IMR-90 (cell line): ENCODE data around the gene SORBS1. TPM values are rescaled to one million over a fixed set of nuclear protein-coding genes. Genes with fewer than 3 reads are reported as not detected.

ENCODE experiments used
- ATAC-seq: fragments of 200-7000 bp; cut with Tn5 transposase; 2 replicates; pipeline ENCODE4 v1.9.1; 2020; ENCODE audit warnings: low read depth, mild to moderate bottlenecking, moderate library complexity
- BruUV-seq: library from RNA; stranded (reverse); fragments of 400-500 nt; replicated peaks from 2 replicates; lab custom pipeline; 2021; lab: Mats Ljungman, UMichigan
- CTCF ChIA-PET: fragments of 300-600 bp; formaldehyde crosslinking; extraction: SDS; loops from one replicate; lab custom pipeline; 2021; ENCODE audit warnings: antibody characterized with exemption; lab: Yijun Ruan, JAX
- POLR2A ChIA-PET: fragments of 300-600 bp; sonication (Branson Sonifier 250); formaldehyde crosslinking; loops from one replicate; lab custom pipeline; 2022; ENCODE audit warnings: antibody characterized with exemption; ENCODE audit not compliant: unreplicated experiment; lab: Charles Lee
- DNase-seq: peaks from one replicate; pipeline ENCODE4 v3.0.0; 2013
- H2AFZ ChIP-seq: replicated peaks from 2 replicates; pipeline ENCODE3; 2013; ENCODE audit warnings: low read length, mild to moderate bottlenecking; ENCODE audit not compliant: poor library complexity
- H2AK5ac ChIP-seq: 2 replicates; pipeline ENCODE4 v1.6.1; 2013; ENCODE audit warnings: low read depth, low read length, inconsistent platforms
- H2AK9ac ChIP-seq: replicated peaks from 2 replicates; pipeline ENCODE3; 2013; ENCODE audit warnings: mild to moderate bottlenecking, low read depth, low read length, moderate library complexity; ENCODE audit not compliant: poor library complexity
- H2BK120ac ChIP-seq: 2 replicates; pipeline ENCODE4 v1.6.1; 2013; ENCODE audit warnings: low read depth, low read length, inconsistent platforms
- H2BK15ac ChIP-seq: 3 replicates; pipeline ENCODE4 v1.6.1; 2013; ENCODE audit warnings: low read depth, low read length, inconsistent platforms
- H2BK20ac ChIP-seq: 2 replicates; pipeline ENCODE4 v1.6.1; 2013; ENCODE audit warnings: low read depth, mild to moderate bottlenecking, inconsistent platforms, low read length, moderate library complexity
- H2BK5ac ChIP-seq: 2 replicates; pipeline ENCODE4 v1.6.1; 2013; ENCODE audit warnings: mild to moderate bottlenecking, low read depth, low read length, inconsistent platforms; ENCODE audit not compliant: poor library complexity, severe bottlenecking
- H3K14ac ChIP-seq: replicated peaks from 2 replicates; pipeline ENCODE4 v1.6.1; 2013; ENCODE audit warnings: low read depth, low read length, inconsistent platforms
- H3K18ac ChIP-seq: 2 replicates; pipeline ENCODE4 v1.6.1; 2013; ENCODE audit warnings: low read depth, low read length, control low read depth
- H3K23ac ChIP-seq: 2 replicates; pipeline ENCODE4 v1.6.1; 2013; ENCODE audit warnings: low read depth, low read length, inconsistent platforms
- H3K27ac ChIP-seq: 2 replicates; pipeline ENCODE4 v1.5.1; 2013; ENCODE audit warnings: mild to moderate bottlenecking, control low read depth, low read length; ENCODE audit not compliant: insufficient read depth
- H3K27me3 ChIP-seq: 2 replicates; pipeline ENCODE4 v1.6.1; 2013; ENCODE audit warnings: low read length; ENCODE audit not compliant: control insufficient read depth, insufficient read depth
- H3K36me3 ChIP-seq: 2 replicates; pipeline ENCODE4 v1.6.1; 2013; ENCODE audit warnings: low read length, mixed read lengths; ENCODE audit not compliant: control insufficient read depth, insufficient read depth
- H3K4ac ChIP-seq: 2 replicates; pipeline ENCODE4 v1.6.1; 2013; ENCODE audit warnings: low read depth, low read length, inconsistent platforms
- H3K4me1 ChIP-seq: 2 replicates; pipeline ENCODE4 v1.6.1; 2013; ENCODE audit warnings: low read length, mixed read lengths; ENCODE audit not compliant: control insufficient read depth, insufficient read depth
- H3K4me2 ChIP-seq: 2 replicates; pipeline ENCODE4 v1.6.1; 2013; ENCODE audit warnings: low read depth, mild to moderate bottlenecking, control low read depth, low read length, moderate library complexity
- H3K4me3 ChIP-seq: 2 replicates; pipeline ENCODE4 v1.5.1; 2013; ENCODE audit warnings: low read depth, mild to moderate bottlenecking, control low read depth, low read length, moderate library complexity; ENCODE audit not compliant: insufficient read depth
- H3K56ac ChIP-seq: 2 replicates; pipeline ENCODE4 v1.6.1; 2013; ENCODE audit warnings: low read length, inconsistent platforms; ENCODE audit not compliant: insufficient read depth; ENCODE audit errors: extremely low read depth
- H3K79me1 ChIP-seq, 2 experiments: 2 replicates each; pipeline ENCODE4 v1.6.1; 2013; ENCODE audit warnings: low read length in 2 of 2, inconsistent platforms in 1 of 2, low read depth in 1 of 2
- H3K9ac ChIP-seq: 2 replicates; pipeline ENCODE4 v1.6.1; 2013; ENCODE audit warnings: low read depth, low read length, control low read depth
- H3K9me1 ChIP-seq: 2 replicates; pipeline ENCODE4 v1.6.1; 2013; ENCODE audit warnings: low read length, inconsistent platforms; ENCODE audit not compliant: insufficient read depth
- H3K9me3 ChIP-seq: 2 replicates; pipeline ENCODE4 v1.6.1; 2013; ENCODE audit warnings: low read length; ENCODE audit not compliant: control insufficient read depth, insufficient read depth
- H4K20me1 ChIP-seq: 2 replicates; pipeline ENCODE4 v1.6.1; 2013; ENCODE audit warnings: low read length, inconsistent platforms; ENCODE audit not compliant: insufficient read depth
- H4K5ac ChIP-seq: 2 replicates; pipeline ENCODE4 v1.6.1; 2013; ENCODE audit warnings: mild to moderate bottlenecking, low read depth, low read length, control low read depth
- H4K8ac ChIP-seq, 2 experiments: 2 replicates each; pipeline ENCODE4 v1.6.1; 2013; ENCODE audit warnings: low read depth in 2 of 2, low read length in 2 of 2, control low read depth in 1 of 2, inconsistent platforms in 1 of 2
- H4K91ac ChIP-seq: 2 replicates; pipeline ENCODE4 v1.6.1; 2013; ENCODE audit warnings: low read depth, low read length, inconsistent platforms; ENCODE audit not compliant: insufficient read depth
- BHLHE40 ChIP-seq: fragments of 150-350 bp; IDR thresholded peaks from 2 replicates; pipeline ENCODE4 v1.6.1; 2016; ENCODE audit warnings: mild to moderate bottlenecking, low read depth, low read length
- CEBPB ChIP-seq: IDR thresholded peaks from 2 replicates; pipeline ENCODE4 v1.6.1; 2012; ENCODE audit warnings: low read depth, low read length, improper control_type of control experiment
- CHD1 ChIP-seq: IDR thresholded peaks from 2 replicates; pipeline ENCODE4 v1.6.1; 2012; ENCODE audit warnings: low read depth, low read length, improper control_type of control experiment
- CTCF ChIP-seq: conservative IDR thresholded peaks from 2 replicates; pipeline ENCODE4 v1.5.1; 2012; ENCODE audit warnings: mild to moderate bottlenecking, low read depth, low read length, improper control_type of control experiment
- ELK1 ChIP-seq: fragments of 150-350 bp; IDR thresholded peaks from 2 replicates; pipeline ENCODE4 v1.6.1; 2016; ENCODE audit warnings: low read depth, mild to moderate bottlenecking, low read length, moderate library complexity, borderline replicate concordance
- FOS ChIP-seq: fragments of 150-350 bp; IDR thresholded peaks from 2 replicates; pipeline ENCODE4 v1.6.1; 2016; ENCODE audit warnings: low read depth, low read length
- MAFK ChIP-seq: IDR thresholded peaks from 2 replicates; pipeline ENCODE4 v1.6.1; 2012; ENCODE audit warnings: low read depth, low read length, improper control_type of control experiment
- MAZ ChIP-seq: IDR thresholded peaks from 2 replicates; pipeline ENCODE4 v1.6.1; 2012; ENCODE audit warnings: low read depth, mild to moderate bottlenecking, low read length, improper control_type of control experiment, moderate library complexity, borderline replicate concordance
- MXI1 ChIP-seq: IDR thresholded peaks from 2 replicates; pipeline ENCODE4 v1.6.1; 2012; ENCODE audit warnings: low read depth, mild to moderate bottlenecking, low read length, moderate library complexity, borderline replicate concordance
- NFE2L2 ChIP-seq: fragments of 150-350 bp; IDR thresholded peaks from 2 replicates; pipeline ENCODE4 v1.6.1; 2016; ENCODE audit warnings: low read depth, mild to moderate bottlenecking, low read length
- POLR2A ChIP-seq: IDR thresholded peaks from 2 replicates; pipeline ENCODE4 v1.6.1; 2012; ENCODE audit warnings: mild to moderate bottlenecking, low read depth, low read length
- RAD21 ChIP-seq: IDR thresholded peaks from 2 replicates; pipeline ENCODE4 v1.6.1; 2012; ENCODE audit warnings: low read length, improper control_type of control experiment
- RCOR1 ChIP-seq: IDR thresholded peaks from 2 replicates; pipeline ENCODE4 v1.6.1; 2012; ENCODE audit warnings: mild to moderate bottlenecking, low read length, improper control_type of control experiment; ENCODE audit not compliant: insufficient replicate concordance
- RFX5 ChIP-seq: IDR thresholded peaks from 2 replicates; pipeline ENCODE4 v1.8.0; 2012; ENCODE audit warnings: low read depth, mild to moderate bottlenecking, low read length, moderate library complexity
- SMC3 ChIP-seq: fragments of 150-350 bp; IDR thresholded peaks from 2 replicates; pipeline ENCODE4 v1.6.1; 2016; ENCODE audit warnings: low read depth, mild to moderate bottlenecking, antibody characterized with exemption, low read length, moderate library complexity
- WGBS, 2 experiments: methylation state at CpG; one replicate each; pipeline versions ENCODE4 v1.1.5 to v1.1.7; 2013; ENCODE audit warnings: missing lambda C conversion rate in 2 of 2; ENCODE audit not compliant: insufficient read length in 1 of 2; ENCODE audit errors: extremely low coverage in 2 of 2; 5-methylcytosine and 5-hydroxymethylcytosine counted together
- dilution Hi-C: fragments of 300-500 bp; cut with HindIII; formaldehyde crosslinking; loops from one replicate; pipeline ENCODE4 v1.14.3; 2018; ENCODE audit warnings: low sequenced_read_pairs; ENCODE audit not compliant: unreplicated experiment
- in situ Hi-C: fragments of 300-500 bp; cut with MboI; formaldehyde crosslinking; loops from 3 replicates; pipeline ENCODE4 v1.14.3; 2019; ENCODE audit warnings: low sequenced_read_pairs, inconsistent platforms, mixed read lengths
- intact Hi-C: fragments of 100-400 bp; cut with micrococcal nuclease; formaldehyde crosslinking; loops from 2 replicates; pipeline ENCODE4 v1.10.0; 2022
- polyA plus RNA-seq, 3 experiments: library from polyadenylated mRNA; depleted of rRNA; stranded (reverse); fragments of >200 nt; gene quantifications; 2 replicates each; pipeline ENCODE4 v1.2.3, GENCODE V29; 2012; ENCODE audit warnings: low replicate concordance in 1 of 3
- total RNA-seq: library from RNA; depleted of rRNA; stranded (reverse); fragments of >200 nt; gene quantifications from 2 replicates; pipeline ENCODE4 v1.2.3, GENCODE V29; 2012
- TF ChIP-seq, protein P1 (sequence below): fragments of 150-350 bp; IDR thresholded peaks from 2 replicates; pipeline ENCODE4 v1.6.1; 2017; ENCODE audit warnings: mild to moderate bottlenecking, antibody characterized with exemption, low read length, low read depth

Gene SORBS1
- total and polyA plus RNA-seq, 2 of the 4 experiments (the other 2 are of a cell fraction): 0.18 to 0.32 TPM

GRCh38 chr10:95482501-95483233 lies 78.5 kb downstream of the SORBS1 start:
- H3K4me1 ChIP-seq: no peaks in the 10 kb centered on the region
- H3K23ac ChIP-seq: no peak overlapping the region
- dilution Hi-C loops: no loop called here
- no peak overlapping the region for H4K5ac ChIP-seq
- in situ Hi-C loops: no loop called here
- no peak for TF ChIP-seq RFX5
- no peak for TF ChIP-seq CEBPB
- no peak for TF ChIP-seq FOS
- TF ChIP-seq, protein P1, sequence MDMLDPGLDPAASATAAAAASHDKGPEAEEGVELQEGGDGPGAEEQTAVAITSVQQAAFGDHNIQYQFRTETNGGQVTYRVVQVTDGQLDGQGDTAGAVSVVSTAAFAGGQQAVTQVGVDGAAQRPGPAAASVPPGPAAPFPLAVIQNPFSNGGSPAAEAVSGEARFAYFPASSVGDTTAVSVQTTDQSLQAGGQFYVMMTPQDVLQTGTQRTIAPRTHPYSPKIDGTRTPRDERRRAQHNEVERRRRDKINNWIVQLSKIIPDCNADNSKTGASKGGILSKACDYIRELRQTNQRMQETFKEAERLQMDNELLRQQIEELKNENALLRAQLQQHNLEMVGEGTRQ: no peak
- no peak for TF ChIP-seq CHD1
- no peak for TF ChIP-seq CTCF
- TF ChIP-seq RAD21: no peak
- no peak for TF ChIP-seq MAFK
- no peak for TF ChIP-seq SMC3
- TF ChIP-seq MXI1: no peak
- TF ChIP-seq POLR2A: no peak
- no peak for TF ChIP-seq NFE2L2
- no peak for TF ChIP-seq RCOR1
- no peak for TF ChIP-seq ELK1
- TF ChIP-seq BHLHE40: no peak
- no peak for TF ChIP-seq MAZ
- no peak overlapping the region for H2BK15ac ChIP-seq
- no peak overlapping the region for H3K9ac ChIP-seq
- no peak overlapping the region for H3K56ac ChIP-seq
- H2AK9ac ChIP-seq: no peak overlapping the region
- no peak overlapping the region for H4K8ac ChIP-seq
- no peak overlapping the region for H2BK120ac ChIP-seq
- no peaks in the 10 kb centered on the region for H3K9me3 ChIP-seq
- no peak overlapping the region for H3K4me3 ChIP-seq
- H3K9me1 ChIP-seq: no peaks in the 10 kb centered on the region
- H4K20me1 ChIP-seq: no peaks in the 10 kb centered on the region
- BruUV-seq: no TSS peak
- H2BK5ac ChIP-seq: no peak overlapping the region
- no peak overlapping the region for H3K18ac ChIP-seq
- H4K91ac ChIP-seq: no peak overlapping the region
- intact Hi-C loops: no loop called here
- ATAC-seq (no peak), DNase-seq (no peak)
- ChIA-PET POLR2A (no interaction called here), CTCF (no interaction called here)
- no peak overlapping the region for H3K14ac ChIP-seq
- 80% methylated on average over 2 of the region's 7 CpGs; no CpG with 5 or more reads in 1 of the 2 experiments for WGBS, 2 experiments
- no peak overlapping the region for H2AFZ ChIP-seq
- no peak overlapping the region for H2AK5ac ChIP-seq
- H3K27ac ChIP-seq: no peak overlapping the region
- no peaks in the 10 kb centered on the region for H3K79me1 ChIP-seq
- H3K27me3 ChIP-seq: no peaks in the 10 kb centered on the region; the same call in none of the 2 replicates
- no peak overlapping the region for H3K4ac ChIP-seq
- H3K36me3 ChIP-seq: no peaks in the 10 kb centered on the region
- no peak overlapping the region for H2BK20ac ChIP-seq
- no peak overlapping the region for H3K4me2 ChIP-seq
